PC-3 (cell line): ENCODE data around the gene C14orf119. TPM values are rescaled to one million over a fixed set of nuclear protein-coding genes. Genes with fewer than 3 reads are reported as not detected.

Experiments
- ATAC-seq: fragments of 200-7000 bp; cut with Tn5 transposase; 2 replicates; pipeline ENCODE4 v1.9.1; 2020; ENCODE audit warnings: mild to moderate bottlenecking, moderate library complexity
- BruUV-seq: library from RNA; stranded (reverse); fragments of 400-500 nt; replicated peaks from 2 replicates; lab custom pipeline; 2021; lab: Mats Ljungman, UMichigan
- CTCF ChIA-PET: fragments of 300-600 bp; sonication (Branson Sonifier 250); formaldehyde crosslinking; loops from one replicate; lab custom pipeline; 2022; ENCODE audit warnings: antibody characterized with exemption; lab: Charles Lee
- POLR2A ChIA-PET: fragments of 300-600 bp; sonication (Branson Sonifier 250); formaldehyde crosslinking; loops from one replicate; lab custom pipeline; 2022; ENCODE audit warnings: antibody characterized with exemption; ENCODE audit not compliant: unreplicated experiment; lab: Charles Lee
- DNase-seq: peaks from one replicate; pipeline ENCODE4 v3.0.0-alpha.2; 2015
- H2AFZ ChIP-seq: fragments of 300-600 bp; sonication (generic); 2 replicates; pipeline ENCODE4 v1.6.0; 2016; ENCODE audit warnings: antibody characterized with exemption, low read length
- H3F3A ChIP-seq: fragments of 300-600 bp; sonication (generic); one replicate; pipeline ENCODE4 v1.6.0; 2017; ENCODE audit warnings: antibody characterized with exemption, low read length, control low read depth, mild to moderate bottlenecking; ENCODE audit not compliant: unreplicated experiment
- H3K27ac ChIP-seq: fragments of 300-600 bp; sonication (generic); 2 replicates; pipeline ENCODE4 v1.5.1; 2016; ENCODE audit warnings: mild to moderate bottlenecking, low read length
- H3K27me3 ChIP-seq: fragments of 300-600 bp; sonication (generic); 2 replicates; pipeline ENCODE4 v1.6.1; 2016; ENCODE audit warnings: low read length, mixed read lengths
- H3K36me3 ChIP-seq: fragments of 300-600 bp; sonication (generic); 2 replicates; pipeline ENCODE4 v1.6.1; 2016; ENCODE audit warnings: low read depth, mixed run types, low read length, mixed read lengths
- H3K4me1 ChIP-seq: fragments of 300-600 bp; sonication (generic); 2 replicates; pipeline ENCODE4 v1.5.1; 2016; ENCODE audit warnings: low read length; ENCODE audit not compliant: insufficient read depth
- H3K4me2 ChIP-seq: fragments of 300-600 bp; sonication (generic); 2 replicates; pipeline ENCODE4 v1.6.0; 2016; ENCODE audit warnings: low read length
- H3K4me3 ChIP-seq: fragments of 300-600 bp; sonication (generic); 2 replicates; pipeline ENCODE4 v1.5.1; 2016; ENCODE audit warnings: mild to moderate bottlenecking, low read length, mixed read lengths
- H3K79me2 ChIP-seq: fragments of 300-600 bp; sonication (generic); 2 replicates; pipeline ENCODE4 v1.6.1; 2017; ENCODE audit warnings: low read length, mixed read lengths
- H3K9ac ChIP-seq: fragments of 300-600 bp; sonication (generic); 2 replicates; pipeline ENCODE4 v1.6.0; 2016; ENCODE audit warnings: mild to moderate bottlenecking, low read length
- H3K9me2 ChIP-seq: fragments of 300-600 bp; sonication (generic); replicated peaks from 2 replicates; pipeline ENCODE4 v1.6.1; 2016; ENCODE audit warnings: mixed run types, low read length, mixed read lengths
- H3K9me3 ChIP-seq: fragments of 300-600 bp; sonication (generic); 2 replicates; pipeline ENCODE4 v1.6.1; 2016; ENCODE audit warnings: low read length, mixed read lengths
- H4K20me1 ChIP-seq: fragments of 300-600 bp; sonication (generic); 2 replicates; pipeline ENCODE4 v1.6.1; 2016; ENCODE audit warnings: low read length, mixed read lengths
- EZH2 ChIP-seq: fragments of 300-600 bp; sonication (generic); IDR thresholded peaks from one replicate; pipeline ENCODE4 v1.6.1; 2017; ENCODE audit warnings: antibody characterized with exemption, mild to moderate bottlenecking, low read length; ENCODE audit not compliant: unreplicated experiment
- EZH2phosphoT487 ChIP-seq: fragments of 300-600 bp; sonication (generic); IDR thresholded peaks from 2 replicates; pipeline ENCODE4 v1.6.1; 2018; ENCODE audit warnings: mild to moderate bottlenecking, antibody characterized with exemption, low read length, borderline replicate concordance
- intact Hi-C: fragments of 100-400 bp; cut with micrococcal nuclease; formaldehyde crosslinking; loops from 2 replicates; pipeline ENCODE4 v1.9.0; 2023
- total RNA-seq: library from RNA; depleted of rRNA; stranded (reverse); fragments of >200 nt; gene quantifications from 2 replicates; pipeline ENCODE4 v1.2.3, GENCODE V29; 2014
- TF ChIP-seq, protein P1 (sequence below): fragments of 300-600 bp; sonication (generic); conservative IDR thresholded peaks from 2 replicates; pipeline ENCODE4 v1.5.1; 2017; ENCODE audit warnings: antibody characterized with exemption, low read depth, mild to moderate bottlenecking, low read length

The C14orf119 gene
- total RNA-seq, 1 experiment from 2014 or later = 49.6 TPM

DNA sequence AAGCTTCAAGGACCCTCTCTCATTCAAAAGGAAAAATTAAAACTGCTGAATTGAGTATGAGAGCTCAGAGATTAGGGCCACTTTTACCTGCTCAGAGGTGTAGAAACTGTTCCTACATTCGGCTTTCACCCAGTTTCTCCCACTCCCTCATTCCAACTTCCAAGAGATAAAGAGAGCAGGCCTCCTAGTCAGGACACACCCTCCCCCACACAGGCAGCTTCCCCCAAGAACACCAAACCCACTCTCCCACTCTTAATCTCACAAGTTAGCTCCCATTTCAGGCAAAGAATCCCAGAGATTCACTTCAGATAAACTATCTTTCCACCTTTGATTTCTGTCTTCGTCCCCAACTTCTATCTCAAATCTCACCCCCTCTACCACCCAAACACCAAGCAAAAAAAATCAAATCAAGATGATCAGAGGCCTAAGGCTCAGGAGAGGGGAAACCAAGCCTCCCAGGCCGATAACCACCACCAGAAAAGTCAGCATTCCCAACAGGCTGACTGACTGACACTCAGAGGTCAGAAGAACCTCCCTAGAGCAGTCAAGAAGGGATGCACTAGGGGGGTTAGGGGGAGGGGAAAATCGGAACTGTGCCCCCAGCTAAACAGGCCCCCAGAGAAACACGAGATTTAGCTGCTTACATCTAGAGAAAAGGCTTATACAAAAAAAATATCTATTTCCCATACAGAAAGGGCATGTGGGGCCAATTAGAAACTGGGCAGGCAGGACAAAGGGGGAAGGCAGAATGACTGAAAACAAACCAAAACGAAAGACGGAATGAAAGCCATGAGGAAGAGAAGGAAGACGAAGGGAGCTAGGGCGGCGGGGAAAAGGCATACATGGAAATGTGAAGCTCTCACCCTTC, 24.8 kb upstream of the C14orf119 start:
- Histone ChIP-seq H3K27ac (peak overlapping the region; percentile 57), H3K79me2 (peaks cover 57% of the 10 kb centered on the region), H2AFZ (no peak overlapping the region), H3K36me3 (peaks cover 52% of the 10 kb centered on the region), H3K4me3 (peak overlapping the region; percentile 94), H3K4me2 (peak overlapping the region; percentile 98), H3K4me1 (peaks cover 41% of the 10 kb centered on the region), H4K20me1 (peaks cover 32% of the 10 kb centered on the region), H3K9me3 (no peaks in the 10 kb centered on the region), H3K27me3 (no peaks in the 10 kb centered on the region), H3F3A (peaks cover 4% of the 10 kb centered on the region), H3K9ac (peak overlapping the region; percentile 95), H3K9me2 (no peaks in the 10 kb centered on the region)
- BruUV-seq = no TSS peak
- POLR2A ChIA-PET = interaction anchor here (1.2 kb wide), 1 partner anchor 25 kb away, joined by 12 read pairs; the partner anchor contains the start of genes ACIN1 and C14orf119
- DNase-seq = no peak
- CTCF ChIA-PET = interaction anchor here (0.6 to 1.7 kb wide), 3 partner anchors 24 to 426 kb away, joined by 3 to 11 read pairs (median 6); partner anchors contain the start of genes ACIN1, C14orf119 and OR6J1
- no peak for ATAC-seq
- TF ChIP-seq EZH2phosphoT487 (no peak), EZH2 (no peak)
- TF ChIP-seq, protein P1, sequence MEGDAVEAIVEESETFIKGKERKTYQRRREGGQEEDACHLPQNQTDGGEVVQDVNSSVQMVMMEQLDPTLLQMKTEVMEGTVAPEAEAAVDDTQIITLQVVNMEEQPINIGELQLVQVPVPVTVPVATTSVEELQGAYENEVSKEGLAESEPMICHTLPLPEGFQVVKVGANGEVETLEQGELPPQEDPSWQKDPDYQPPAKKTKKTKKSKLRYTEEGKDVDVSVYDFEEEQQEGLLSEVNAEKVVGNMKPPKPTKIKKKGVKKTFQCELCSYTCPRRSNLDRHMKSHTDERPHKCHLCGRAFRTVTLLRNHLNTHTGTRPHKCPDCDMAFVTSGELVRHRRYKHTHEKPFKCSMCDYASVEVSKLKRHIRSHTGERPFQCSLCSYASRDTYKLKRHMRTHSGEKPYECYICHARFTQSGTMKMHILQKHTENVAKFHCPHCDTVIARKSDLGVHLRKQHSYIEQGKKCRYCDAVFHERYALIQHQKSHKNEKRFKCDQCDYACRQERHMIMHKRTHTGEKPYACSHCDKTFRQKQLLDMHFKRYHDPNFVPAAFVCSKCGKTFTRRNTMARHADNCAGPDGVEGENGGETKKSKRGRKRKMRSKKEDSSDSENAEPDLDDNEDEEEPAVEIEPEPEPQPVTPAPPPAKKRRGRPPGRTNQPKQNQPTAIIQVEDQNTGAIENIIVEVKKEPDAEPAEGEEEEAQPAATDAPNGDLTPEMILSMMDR = no peak
- intact Hi-C loops = loop anchor here (10.0 kb wide), 1 partner anchor 484 kb away; the partner anchor contains the start of genes THTPA and ZFHX2

DNA sequence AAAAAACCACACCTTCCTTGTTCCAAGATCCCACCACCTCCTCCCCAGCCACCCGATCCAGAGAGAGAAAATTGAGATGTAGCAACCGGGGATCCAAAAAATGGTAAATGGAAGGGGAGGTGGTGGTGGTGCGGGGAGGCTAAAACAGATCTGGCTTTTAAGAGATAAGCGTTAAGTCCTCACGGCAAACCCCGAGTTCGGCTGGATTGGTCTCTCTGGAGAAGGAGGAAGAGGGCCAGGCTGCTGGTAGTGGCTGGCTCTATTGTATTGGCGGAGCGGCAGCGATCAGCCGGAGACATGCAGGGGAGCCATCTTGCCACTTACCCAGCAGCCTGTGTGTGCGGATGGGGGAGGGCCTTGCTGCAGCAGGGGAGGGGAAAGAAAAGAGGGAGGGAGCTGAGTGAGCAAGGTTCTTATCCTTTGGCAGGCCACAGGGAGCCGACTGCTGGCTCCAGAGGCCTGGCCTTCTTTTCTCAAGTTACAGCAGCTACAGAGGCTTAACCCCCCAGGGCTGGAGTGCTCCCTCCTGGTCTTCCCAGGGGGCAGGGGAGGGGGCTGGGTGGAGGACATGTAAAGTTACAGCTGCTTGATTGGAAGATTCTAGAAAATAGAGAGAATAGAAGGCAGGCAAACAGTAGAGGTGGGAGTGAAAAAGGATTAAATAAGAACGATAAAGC, 23.9 kb upstream of the C14orf119 start:
- TF ChIP-seq, protein P1 = no peak
- TF ChIP-seq EZH2 (no peak), EZH2phosphoT487 (no peak)
- DNase-seq = peak; percentile 84
- peak overlapping the region; percentile 94 for H3K4me3 ChIP-seq
- peak overlapping the region; percentile 98 for H3K4me2 ChIP-seq
- no peaks in the 10 kb centered on the region for H3K9me3 ChIP-seq
- CTCF ChIA-PET = interaction anchor here (0.6 to 1.7 kb wide), 8 partner anchors 9 to 427 kb away, joined by 3 to 11 read pairs (median 4); partner anchors contain the start of genes ACIN1, C14orf119 and OR6J1
- H3K27me3 ChIP-seq = no peaks in the 10 kb centered on the region
- peaks cover 41% of the 10 kb centered on the region for H3K4me1 ChIP-seq
- no peaks in the 10 kb centered on the region for H3K9me2 ChIP-seq
- peak overlapping the region; percentile 57 for H3K27ac ChIP-seq
- no TSS peak for BruUV-seq
- H3K36me3 ChIP-seq = peaks cover 49% of the 10 kb centered on the region
- H3K9ac ChIP-seq = peak overlapping the region; percentile 95
- peaks cover 52% of the 10 kb centered on the region for H3K79me2 ChIP-seq
- peak; percentile 91 for ATAC-seq
- peak overlapping the region; percentile 56; the same call in 1 of the 2 replicates for H2AFZ ChIP-seq
- intact Hi-C loops = loop anchor here (10.0 kb wide), 1 partner anchor 483 kb away; the partner anchor contains the start of genes THTPA and ZFHX2
- POLR2A ChIA-PET = interaction anchor here (0.9 to 1.2 kb wide), 2 partner anchors 24 to 250 kb away, joined by 4 to 12 read pairs; partner anchors contain the start of genes ACIN1, C14orf119 and PABPN1
- peaks cover 4% of the 10 kb centered on the region for H3F3A ChIP-seq
- peaks cover 23% of the 10 kb centered on the region for H4K20me1 ChIP-seq
